Glomerular visceral epithelial cell (primary cell): ENCODE data around the gene CCAR1.
A peak's percentile ranks its signal among the peaks of the same experiment; 100 is the strongest.
"Not testable (repeated sequence)": the region's sequence is repeated elsewhere in the genome, so short reads cannot be mapped to it uniquely, and the experiment has no call there.

Experiments
- DNase-seq: peaks from one replicate; pipeline ENCODE4 v3.0.0-alpha.2; 2016; ENCODE audit errors: extremely low spot score

CCAR1 gene

GRCh38 chr10:68720793-68721672 is at the start of gene CCAR1:
CCAR1 (plus strand) TSS chr10:68721239; CDS start chr10:68722505, 1,266 bp downstream.
- peak; percentile 99 for DNase-seq

- DNase-seq, result no peak
Measured at GRCh38 chr10:68684413-68684812, 36.6 kb upstream of the CCAR1 start.

DNA sequence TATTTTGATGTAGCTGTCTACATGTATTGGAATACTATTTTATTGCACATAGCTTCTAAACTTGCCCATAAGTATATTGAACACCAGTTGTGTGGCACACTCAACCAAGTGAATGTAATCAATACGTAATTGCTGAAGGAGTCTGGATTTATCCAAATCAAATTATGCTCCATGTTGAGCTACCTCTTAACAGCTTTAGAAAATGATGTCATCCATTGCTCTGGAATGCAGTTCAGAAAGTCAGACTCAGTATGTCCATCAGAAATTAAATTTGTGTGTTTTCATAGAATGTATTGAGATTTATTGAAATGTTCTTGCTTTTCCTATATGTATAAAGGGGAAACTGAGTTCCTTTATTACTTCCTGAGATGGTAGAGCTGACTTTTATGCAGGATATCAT is 25.0 kb upstream of the CCAR1 start:
- DNase-seq, result no peak

DNA sequence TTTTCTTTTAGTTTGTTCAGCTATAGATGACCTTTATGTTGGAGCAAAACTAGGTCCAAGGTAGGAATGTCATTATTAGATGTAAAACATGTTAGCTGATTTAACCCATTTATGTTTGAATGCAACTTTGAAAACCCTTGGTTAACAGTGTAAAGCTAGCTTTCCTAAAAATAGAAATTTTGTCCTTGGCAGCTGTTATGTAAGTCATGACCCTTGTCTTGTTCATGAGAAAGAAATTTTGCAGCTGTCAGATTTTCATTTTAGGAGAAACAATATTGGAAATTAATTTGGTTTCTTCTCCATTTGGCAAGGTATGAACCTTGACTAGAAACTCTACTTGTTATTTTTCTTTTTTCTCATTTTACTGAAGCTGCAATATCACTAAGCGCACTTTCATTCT is 23.9 kb upstream of the CCAR1 start:
- DNase-seq, result no peak

DNA sequence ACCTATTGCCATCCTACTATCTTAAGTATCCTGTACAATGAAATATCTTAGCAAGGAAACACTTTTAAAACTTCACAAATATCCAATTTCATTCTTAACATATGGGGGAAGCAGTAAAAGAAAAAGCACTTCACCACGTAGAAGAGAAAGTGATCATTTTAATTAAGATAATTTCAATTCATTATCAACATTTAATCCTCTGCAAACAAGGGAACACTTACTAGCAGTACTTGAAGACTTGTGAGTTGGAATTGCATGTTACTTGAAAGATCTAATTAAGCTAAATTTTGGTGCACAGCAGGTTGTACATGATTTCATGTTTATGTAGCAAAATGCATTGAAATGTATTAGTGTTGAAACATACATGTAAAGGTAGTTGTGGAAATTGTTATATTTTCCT is 20.8 kb upstream of the CCAR1 start:
- DNase-seq, result no peak

- DNase-seq, result no peak
Measured at GRCh38 chr10:68705548-68705947, 15.5 kb upstream of the CCAR1 start.

GRCh38 chr10:68708987-68709386 is 12.1 kb upstream of the CCAR1 start:
- not testable (repeated sequence) for DNase-seq

DNA sequence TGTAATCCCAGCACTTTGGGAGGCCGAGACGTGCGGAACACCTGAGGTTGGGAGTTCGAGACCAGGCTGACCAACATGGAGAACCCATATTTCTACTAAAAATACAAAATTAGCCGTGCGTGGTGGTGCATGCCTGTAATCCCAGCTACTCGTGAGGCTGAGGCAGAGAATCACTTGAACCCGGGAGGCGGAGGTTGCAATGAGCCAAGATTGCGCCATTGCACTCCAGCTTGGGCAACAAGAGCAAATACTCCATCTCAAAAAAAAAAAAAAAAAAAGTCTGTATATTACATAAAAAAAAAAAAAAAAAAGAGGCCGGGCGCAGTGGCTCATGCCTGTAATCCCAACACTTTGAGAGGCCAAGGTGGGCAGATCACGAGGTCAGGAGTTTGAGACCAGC is 8.0 kb upstream of the CCAR1 start:
- DNase-seq, result not testable (repeated sequence)

- no peak for DNase-seq
Measured at GRCh38 chr10:68717435-68717834, 3.6 kb upstream of the CCAR1 start.

DNA sequence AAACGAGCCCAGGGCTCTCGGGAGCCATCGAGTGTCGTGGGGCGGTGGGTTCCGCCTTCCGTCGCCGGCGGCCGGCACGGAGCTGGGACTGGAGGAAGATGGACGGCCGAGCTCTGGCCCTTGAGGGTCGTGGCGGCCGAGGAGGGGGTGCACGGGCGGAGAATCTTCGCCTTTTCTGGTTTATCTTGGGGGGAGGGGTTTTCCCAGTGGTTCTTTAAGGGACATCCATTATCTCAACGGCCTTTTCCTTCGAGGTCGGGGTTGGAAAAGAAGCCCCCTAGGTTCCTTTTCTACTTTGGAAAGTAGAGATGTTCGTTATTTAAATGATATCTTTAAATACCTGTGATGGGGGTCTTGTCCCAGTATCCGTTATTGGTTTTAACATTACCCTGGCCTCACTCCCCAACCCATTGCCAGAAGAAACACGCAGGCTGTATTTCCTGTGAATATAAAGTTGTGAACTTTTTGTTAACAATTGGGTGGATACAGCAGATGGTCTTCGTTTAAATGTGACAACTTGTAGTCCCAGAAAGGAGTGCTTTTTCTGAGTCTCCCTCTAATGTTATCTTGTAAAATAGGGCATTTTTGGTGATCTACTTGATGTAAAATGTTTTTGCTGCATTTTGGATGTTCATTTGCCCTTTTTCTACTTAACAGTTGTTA is 765 bp downstream of the CCAR1 start:
- DNase-seq, result no peak

DNA sequence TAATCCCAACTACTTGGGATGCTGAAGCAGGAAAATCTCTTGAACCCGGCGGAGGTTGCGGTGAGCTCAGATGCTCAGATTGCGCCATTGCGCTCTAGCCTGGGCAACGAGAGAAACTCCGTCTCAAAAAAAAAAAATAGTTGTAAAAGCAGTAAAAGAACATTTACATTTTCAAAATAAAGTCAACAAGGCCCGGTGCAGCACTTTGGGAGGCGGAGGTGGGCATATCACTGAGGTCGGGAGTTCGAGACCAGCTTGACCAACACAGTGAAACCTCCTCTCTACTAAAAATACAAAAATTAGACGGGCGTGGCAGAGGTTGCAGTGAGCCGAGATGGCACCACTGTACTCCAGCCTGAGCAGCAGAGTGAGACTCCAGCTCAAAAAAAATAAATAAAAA is 4.0 kb downstream of the CCAR1 start:
- DNase-seq, result no peak

GRCh38 chr10:68727146-68727545 is 6.1 kb downstream of the CCAR1 start:
- DNase-seq, result no peak

DNA sequence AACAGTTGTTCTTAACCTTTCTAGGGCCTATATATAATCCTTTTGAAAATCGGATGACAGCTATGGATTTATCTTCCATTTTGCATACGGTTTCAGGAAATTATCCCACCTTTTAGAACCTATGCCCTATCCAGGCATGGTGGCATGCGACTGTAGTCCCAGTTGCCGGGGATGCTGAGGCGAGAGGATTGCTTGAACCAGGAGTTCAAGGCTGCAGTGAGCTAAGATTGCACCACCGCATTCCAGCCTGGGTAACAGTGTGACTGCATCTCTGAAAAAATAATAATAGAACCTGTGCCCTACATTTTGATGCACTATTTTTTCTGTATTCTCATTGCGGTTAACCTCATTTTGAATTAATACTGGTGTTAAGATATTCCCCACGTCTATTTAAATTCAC is 11.6 kb downstream of the CCAR1 start:
- DNase-seq, result no peak

- DNase-seq, result no peak
Measured at GRCh38 chr10:68734349-68734748, 13.3 kb downstream of the CCAR1 start.

DNA sequence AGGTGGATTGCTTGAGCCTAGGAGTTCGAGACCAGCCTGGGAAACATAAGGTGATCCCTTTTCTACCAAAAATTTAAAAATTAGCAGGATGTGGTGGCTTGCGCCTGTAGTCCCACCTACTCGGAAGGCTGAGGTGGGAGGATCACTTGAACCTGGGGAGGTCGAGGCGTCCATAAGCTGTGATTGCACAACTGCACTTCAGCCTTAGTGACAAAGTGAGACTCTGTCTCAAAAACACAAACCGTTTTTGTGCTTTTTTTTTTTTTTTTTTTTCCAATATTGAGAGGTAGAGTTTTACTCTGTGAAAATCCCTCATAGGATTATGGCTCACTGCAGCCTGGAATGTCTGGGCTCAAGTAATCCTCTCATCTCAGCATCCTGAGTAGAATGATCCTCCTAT is 14.1 kb downstream of the CCAR1 start:
- no peak for DNase-seq

GRCh38 chr10:68735739-68736138 is 14.7 kb downstream of the CCAR1 start:
- DNase-seq, result not testable (repeated sequence)

DNA sequence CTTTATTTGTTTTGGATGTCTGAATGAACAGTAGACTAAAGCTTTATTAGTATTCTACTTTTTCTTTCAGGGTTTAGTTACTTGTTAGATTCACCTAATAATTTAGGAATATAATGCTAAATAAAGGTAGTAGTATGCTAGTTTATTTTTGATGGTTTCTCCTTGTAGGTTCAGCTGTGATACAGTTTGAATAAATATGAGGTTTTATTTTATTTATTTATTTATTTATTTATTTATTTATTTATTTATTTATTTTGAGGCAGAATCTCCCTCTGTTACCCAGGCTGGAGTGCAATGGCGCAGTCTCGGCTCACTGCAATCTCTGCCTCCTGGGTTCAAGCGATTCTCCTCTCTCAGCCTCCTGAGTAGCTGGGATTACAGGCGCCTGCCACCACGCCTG is 19.6 kb downstream of the CCAR1 start:
- DNase-seq, result not testable (repeated sequence)

DNA sequence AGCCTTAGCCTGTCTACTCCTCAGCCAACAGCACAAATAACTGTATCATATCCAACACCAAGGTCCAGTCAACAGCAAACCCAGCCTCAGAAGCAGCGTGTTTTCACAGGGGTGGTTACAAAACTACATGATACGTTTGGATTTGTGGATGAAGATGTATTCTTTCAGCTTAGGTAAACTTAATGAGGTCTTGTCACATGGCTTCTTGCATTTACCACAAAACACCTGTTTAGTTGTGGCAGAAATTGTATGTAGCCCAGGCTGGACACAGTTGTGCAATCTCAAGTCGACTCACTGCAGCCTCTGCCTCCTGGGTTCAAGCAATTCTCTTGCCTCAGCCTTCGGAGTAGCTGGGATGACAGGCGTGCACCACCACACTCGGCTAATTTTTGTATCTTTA is 21.4 kb downstream of the CCAR1 start:
- DNase-seq, result no peak

GRCh38 chr10:68752711-68753350 is 31.8 kb downstream of the CCAR1 start:
- no peak for DNase-seq

DNA sequence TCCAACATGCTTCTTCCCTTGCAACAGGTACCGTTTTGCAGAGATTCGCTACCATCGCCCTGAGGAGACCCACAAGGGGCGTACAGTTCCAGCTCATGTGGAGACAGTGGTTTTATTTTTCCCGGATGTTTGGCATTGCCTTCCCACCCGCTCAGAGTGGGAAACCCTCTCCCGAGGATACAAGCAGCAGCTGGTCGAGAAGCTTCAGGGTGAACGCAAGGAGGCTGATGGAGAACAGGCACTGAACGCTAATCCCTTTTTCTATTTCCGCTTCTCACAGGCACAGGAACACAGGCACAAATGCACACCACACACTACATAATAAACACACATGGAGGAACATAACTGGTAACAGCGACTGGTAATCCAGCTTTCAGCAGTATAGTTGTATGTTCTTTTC is 35.2 kb downstream of the CCAR1 start:
- DNase-seq, result no peak

GRCh38 chr10:68756766-68757165 is 35.7 kb downstream of the CCAR1 start:
- DNase-seq, result no peak

DNA sequence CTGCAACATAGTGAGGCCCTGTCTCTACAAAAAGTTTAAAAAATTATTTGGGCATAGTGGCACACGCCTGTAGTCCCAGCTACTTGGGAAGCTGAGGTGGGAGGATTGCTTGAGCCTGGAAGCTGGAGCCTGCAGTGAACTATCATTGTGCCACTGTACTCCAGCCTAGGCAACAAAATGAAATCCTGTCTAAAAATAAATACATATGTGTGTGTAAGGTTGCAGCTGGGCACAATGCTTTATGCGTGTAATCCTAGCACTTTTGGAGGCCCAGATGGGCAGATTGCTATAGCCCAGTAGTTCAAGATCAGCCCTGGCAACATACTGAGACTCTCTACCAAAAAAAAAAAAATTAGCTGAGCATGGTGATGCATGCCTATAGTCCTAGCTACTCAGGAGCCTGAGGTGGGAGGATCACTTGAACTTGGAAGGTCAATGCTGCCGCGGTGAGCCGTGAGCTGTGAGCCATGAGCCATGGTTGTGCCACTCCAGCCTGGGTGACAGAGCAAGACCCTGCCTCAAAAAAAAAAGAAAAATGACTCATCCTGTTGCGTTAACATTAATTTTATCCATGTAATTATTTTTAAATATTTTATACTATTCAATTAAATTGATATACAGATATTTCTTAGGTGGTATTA is 38.3 kb downstream of the CCAR1 start:
- DNase-seq, result no peak
